GM12864 (cell line): ENCODE data around the gene PLA1A.

Experiments
- DNase-seq: peaks from one replicate; pipeline ENCODE4 v3.0.0-alpha.2; 2011; ENCODE audit warnings: low read depth
- H3K4me3 ChIP-seq: 2 replicates; pipeline ENCODE4 v1.5.1; 2011; ENCODE audit warnings: mild to moderate bottlenecking, low read depth, low read length, control low read depth
- CTCF ChIP-seq: IDR thresholded peaks from 2 replicates; pipeline ENCODE4 v1.5.1; 2011; ENCODE audit warnings: low read depth, mild to moderate bottlenecking, moderate library complexity, low read length, control low read depth, inconsistent platforms; ENCODE audit errors: missing control alignments

Gene PLA1A

DNA sequence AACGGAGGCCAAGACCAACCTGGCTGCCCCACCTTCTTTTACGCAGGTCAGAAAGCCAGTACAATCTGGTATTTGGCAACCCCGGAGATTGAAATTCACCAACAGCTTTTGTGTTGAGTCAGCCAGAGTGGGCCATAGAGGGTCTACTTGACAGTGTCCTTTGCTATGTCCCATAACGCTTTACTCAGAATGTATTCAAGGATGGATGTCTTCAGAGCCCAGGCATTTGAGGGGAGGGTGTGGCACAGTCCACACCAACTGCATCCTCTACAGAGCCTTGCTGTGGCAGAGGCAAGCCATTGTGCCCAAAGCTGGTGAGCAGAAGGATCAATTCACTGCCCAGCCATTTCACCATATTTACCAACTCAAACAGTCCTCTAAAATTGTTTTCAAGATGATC is 18.4 kb downstream of the PLA1A start:
- no peak for DNase-seq
- no peak for TF ChIP-seq CTCF

GRCh38 chr3:119619094-119619493 is 21.4 kb downstream of the PLA1A start:
- TF ChIP-seq CTCF, result no peak
- no peak for DNase-seq
- H3K4me3 ChIP-seq, result no peak overlapping the region; the same call in 1 of the 2 replicates

More for the DNA sequence above, 18.4 kb downstream of the PLA1A start:
- no peak overlapping the region for H3K4me3 ChIP-seq

DNA sequence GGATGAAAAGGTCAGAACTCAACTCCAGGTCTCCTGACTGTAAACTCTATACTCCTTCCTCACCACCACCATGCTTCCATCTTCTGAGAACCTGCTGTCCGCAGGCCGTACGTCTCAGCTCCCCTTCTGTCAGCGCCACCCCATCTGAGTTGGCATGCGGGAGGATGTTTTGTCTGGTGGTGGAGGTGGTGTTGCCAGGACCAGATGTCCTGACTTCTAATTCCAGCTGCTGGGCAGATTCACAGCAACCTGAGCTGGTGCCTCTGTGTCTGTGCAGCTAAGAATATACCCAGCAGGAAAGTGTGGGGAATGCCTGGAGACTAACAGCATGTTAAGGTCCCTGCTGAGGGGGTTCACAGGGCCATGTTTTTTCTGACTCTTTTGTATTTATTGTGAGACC is 23.2 kb downstream of the PLA1A start:
- DNase-seq, result no peak
- H3K4me3 ChIP-seq, result no peak overlapping the region
- TF ChIP-seq CTCF, result no peak

- no peak for TF ChIP-seq CTCF
- no peak overlapping the region for H3K4me3 ChIP-seq
These were observed 26.5 kb downstream of the PLA1A start for GRCh38 chr3:119624002-119624720.

GRCh38 chr3:119625451-119626153 is 27.9 kb downstream of the PLA1A start:
- H3K4me3 ChIP-seq, result no peak overlapping the region
- DNase-seq, result no peak
- no peak for TF ChIP-seq CTCF

More at GRCh38 chr3:119624002-119624720, 26.5 kb downstream of the PLA1A start:
- DNase-seq, result no peak

GRCh38 chr3:119626196-119626595 is 28.5 kb downstream of the PLA1A start:
- H3K4me3 ChIP-seq, result no peak overlapping the region
- TF ChIP-seq CTCF, result no peak

More at GRCh38 chr3:119626196-119626595, 28.5 kb downstream of the PLA1A start:
- DNase-seq, result no peak
